WTC11 (cell line): ENCODE data around the gene EXOC4. TPM values are rescaled to one million over a fixed set of nuclear protein-coding genes. Genes with fewer than 3 reads are reported as not detected.

Experiments used
- ATAC-seq: fragments of 200-7000 bp; cut with Tn5 transposase; 2 replicates; pipeline ENCODE4 v1.10.0; 2021; ENCODE audit warnings: mild to moderate bottlenecking, moderate library complexity
- CTCF ChIA-PET: fragments of 300-600 bp; sonication (Branson Sonifier 250); formaldehyde crosslinking; loops from one replicate; lab custom pipeline; 2021; ENCODE audit warnings: antibody characterized with exemption; lab: Charles Lee
- POLR2A ChIA-PET: fragments of 350-600 bp; sonication (Branson Sonifier 250); formaldehyde crosslinking; loops from one replicate; lab custom pipeline; 2021; ENCODE audit warnings: antibody characterized with exemption; lab: Charles Lee
- DNase-seq: peaks from one replicate; pipeline ENCODE4 v3.0.0; 2021; ENCODE audit warnings: low spot score
- H3K27ac Mint-ChIP-seq: 2 replicates; pipeline ENCODE4 v1.8.0; 2021; ENCODE audit warnings: mixed read lengths
- H3K27me3 Mint-ChIP-seq: 2 replicates; pipeline ENCODE4 v1.8.0; 2021; ENCODE audit warnings: low read depth, mild to moderate bottlenecking, moderate library complexity, mixed read lengths
- H3K36me3 Mint-ChIP-seq: 2 replicates; pipeline ENCODE4 v1.8.0; 2021; ENCODE audit warnings: mixed read lengths
- H3K4me1 Mint-ChIP-seq: 2 replicates; pipeline ENCODE4 v1.8.0; 2022; ENCODE audit warnings: mixed read lengths
- H3K4me3 Mint-ChIP-seq: 2 replicates; pipeline ENCODE4 v1.8.0; 2021; ENCODE audit warnings: mild to moderate bottlenecking, moderate library complexity, mixed read lengths
- H3K9me3 Mint-ChIP-seq: 2 replicates; pipeline ENCODE4 v1.8.0; 2021; ENCODE audit warnings: mixed read lengths
- CBFB ChIP-seq: sonication (generic); formaldehyde crosslinking; IDR thresholded peaks from 2 replicates; pipeline ENCODE4 v1.8.1; 2022; ENCODE audit warnings: mild to moderate bottlenecking, low read depth, missing genetic modification reagents
- FOXJ3 ChIP-seq: sonication (generic); formaldehyde crosslinking; IDR thresholded peaks from 2 replicates; pipeline ENCODE4 v1.9.0; 2021; ENCODE audit warnings: missing genetic modification reagents, mild to moderate bottlenecking, borderline replicate concordance
- FOXP1 ChIP-seq: sonication (generic); formaldehyde crosslinking; IDR thresholded peaks from 2 replicates; pipeline ENCODE4 v1.8.0; 2022; ENCODE audit warnings: missing genetic modification reagents, mild to moderate bottlenecking, moderate library complexity, borderline replicate concordance
- GRHL2 ChIP-seq: fragments of 250-450 bp; sonication (Bioruptor Pico); IDR thresholded peaks from 2 replicates; pipeline ENCODE4 v1.8.0; 2022; ENCODE audit warnings: mild to moderate bottlenecking, moderate library complexity; ENCODE audit not compliant: insufficient replicate concordance, severe bottlenecking
- GTF2I ChIP-seq: fragments of 250-450 bp; sonication (Bioruptor Pico); conservative IDR thresholded peaks from 2 replicates; pipeline ENCODE4 v1.4.0; 2021; ENCODE audit warnings: mild to moderate bottlenecking
- JAZF1 ChIP-seq: fragments of 250-450 bp; sonication (Bioruptor Pico); IDR thresholded peaks from 2 replicates; pipeline ENCODE4 v1.9.0; 2021; ENCODE audit warnings: moderate library complexity, mild to moderate bottlenecking, inconsistent platforms
- SMAD3 ChIP-seq: sonication (generic); formaldehyde crosslinking; IDR thresholded peaks from 2 replicates; pipeline ENCODE4 v1.8.0; 2022; ENCODE audit warnings: missing genetic modification reagents, mild to moderate bottlenecking, borderline replicate concordance
- SOX15 ChIP-seq: fragments of 250-450 bp; sonication (Bioruptor Pico); IDR thresholded peaks from 2 replicates; pipeline ENCODE4 v1.9.0; 2021; ENCODE audit warnings: mild to moderate bottlenecking
- TP53 ChIP-seq: sonication (generic); formaldehyde crosslinking; IDR thresholded peaks from 2 replicates; pipeline ENCODE4 v1.8.1; 2023; ENCODE audit warnings: mild to moderate bottlenecking, missing genetic modification reagents
- ZBTB21 ChIP-seq: sonication (generic); formaldehyde crosslinking; IDR thresholded peaks from 2 replicates; pipeline ENCODE4 v1.8.1; 2023; ENCODE audit warnings: mild to moderate bottlenecking, missing genetic modification reagents, borderline replicate concordance
- ZNF138 ChIP-seq: sonication (generic); formaldehyde crosslinking; conservative IDR thresholded peaks from 2 replicates; pipeline ENCODE4 v1.8.1; 2022; ENCODE audit warnings: mild to moderate bottlenecking, moderate library complexity, missing genetic modification reagents
- ZNF219 ChIP-seq: sonication (generic); formaldehyde crosslinking; IDR thresholded peaks from 2 replicates; pipeline ENCODE4 v1.8.0; 2023; ENCODE audit warnings: missing genetic modification reagents, mild to moderate bottlenecking, borderline replicate concordance
- ZNF232 ChIP-seq: sonication (generic); formaldehyde crosslinking; IDR thresholded peaks from 2 replicates; pipeline ENCODE4 v1.8.0; 2022; ENCODE audit warnings: mild to moderate bottlenecking, missing genetic modification reagents
- ZNF423 ChIP-seq: fragments of 250-450 bp; sonication (Bioruptor Pico); IDR thresholded peaks from 2 replicates; pipeline ENCODE4 v2.1.2; 2022; ENCODE audit warnings: mild to moderate bottlenecking, moderate library complexity
- ZNF671 ChIP-seq: fragments of 250-450 bp; sonication (Bioruptor Pico); IDR thresholded peaks from 2 replicates; pipeline ENCODE4 v1.8.0; 2021; ENCODE audit warnings: mild to moderate bottlenecking
- total RNA-seq: library from RNA; stranded (reverse); gene quantifications from 3 replicates; pipeline ENCODE4 v1.2.3, GENCODE V29; 2021
- TF ChIP-seq, protein P1 (sequence below): sonication (generic); formaldehyde crosslinking; IDR thresholded peaks from 2 replicates; pipeline ENCODE4 v1.8.1; 2022; ENCODE audit warnings: low read depth, mild to moderate bottlenecking, moderate library complexity, missing genetic modification reagents, borderline replicate concordance
- TF ChIP-seq, protein P2 (sequence below): sonication (generic); formaldehyde crosslinking; IDR thresholded peaks from 2 replicates; pipeline ENCODE4 v1.8.0; 2022; ENCODE audit warnings: mild to moderate bottlenecking, missing genetic modification reagents
- TF ChIP-seq, protein P3 (sequence below): sonication (generic); formaldehyde crosslinking; IDR thresholded peaks from 2 replicates; pipeline ENCODE4 v1.8.0; 2023; ENCODE audit warnings: missing genetic modification reagents, mild to moderate bottlenecking, borderline replicate concordance
- TF ChIP-seq, protein P4 (sequence below): sonication (generic); formaldehyde crosslinking; IDR thresholded peaks from 2 replicates; pipeline ENCODE4 v1.8.0; 2022; ENCODE audit warnings: mild to moderate bottlenecking, missing genetic modification reagents

EXOC4 gene
- total RNA-seq, 1 experiment from 2014 or later = 62.0 TPM

DNA sequence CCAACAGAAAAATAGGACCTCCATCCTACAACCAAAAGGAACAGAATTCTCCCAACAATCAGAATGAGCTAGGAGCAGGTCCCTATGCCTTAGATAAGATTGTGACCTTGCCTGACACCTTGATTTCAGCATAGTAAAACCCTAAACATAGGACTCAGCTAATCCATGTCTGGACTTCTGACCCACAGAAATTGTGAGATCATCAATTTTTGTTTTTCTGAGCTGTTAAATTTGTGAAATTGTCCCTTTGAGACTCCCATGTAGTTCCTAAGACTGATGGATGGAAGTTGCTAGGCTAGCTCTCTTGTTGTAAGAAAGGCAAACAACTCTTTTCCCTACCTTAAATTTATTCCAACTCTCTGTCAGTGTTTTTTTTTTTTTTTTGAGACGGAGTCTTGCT lies 244.2 kb downstream of the EXOC4 start:
- no peaks in the 10 kb centered on the region for H3K4me1 Mint-ChIP-seq
- no peak overlapping the region for H3K27ac Mint-ChIP-seq
- TF ChIP-seq GTF2I (CRISPR knock-in tag) = no peak
- TF ChIP-seq, protein P1, sequence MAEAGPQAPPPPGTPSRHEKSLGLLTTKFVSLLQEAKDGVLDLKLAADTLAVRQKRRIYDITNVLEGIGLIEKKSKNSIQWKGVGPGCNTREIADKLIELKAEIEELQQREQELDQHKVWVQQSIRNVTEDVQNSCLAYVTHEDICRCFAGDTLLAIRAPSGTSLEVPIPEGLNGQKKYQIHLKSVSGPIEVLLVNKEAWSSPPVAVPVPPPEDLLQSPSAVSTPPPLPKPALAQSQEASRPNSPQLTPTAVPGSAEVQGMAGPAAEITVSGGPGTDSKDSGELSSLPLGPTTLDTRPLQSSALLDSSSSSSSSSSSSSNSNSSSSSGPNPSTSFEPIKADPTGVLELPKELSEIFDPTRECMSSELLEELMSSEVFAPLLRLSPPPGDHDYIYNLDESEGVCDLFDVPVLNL (CRISPR knock-in tag) = no peak
- TF ChIP-seq, protein P2, sequence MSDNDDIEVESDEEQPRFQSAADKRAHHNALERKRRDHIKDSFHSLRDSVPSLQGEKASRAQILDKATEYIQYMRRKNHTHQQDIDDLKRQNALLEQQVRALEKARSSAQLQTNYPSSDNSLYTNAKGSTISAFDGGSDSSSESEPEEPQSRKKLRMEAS (CRISPR knock-in tag) = no peak
- TF ChIP-seq ZNF232 = no peak
- no peak for TF ChIP-seq ZNF219
- DNase-seq (no peak), ATAC-seq (no peak)
- H3K4me3 Mint-ChIP-seq = no peak overlapping the region
- H3K27me3 Mint-ChIP-seq = no peaks in the 10 kb centered on the region
- H3K36me3 Mint-ChIP-seq = 0 out of 2 replicates have a peak, but pooled peaks cover 2% of the 10 kb centered on the region
- ChIA-PET CTCF (no interaction called here), POLR2A (no interaction called here)
- peaks cover 8% of the 10 kb centered on the region; the same call in 1 of the 2 replicates for H3K9me3 Mint-ChIP-seq

DNA sequence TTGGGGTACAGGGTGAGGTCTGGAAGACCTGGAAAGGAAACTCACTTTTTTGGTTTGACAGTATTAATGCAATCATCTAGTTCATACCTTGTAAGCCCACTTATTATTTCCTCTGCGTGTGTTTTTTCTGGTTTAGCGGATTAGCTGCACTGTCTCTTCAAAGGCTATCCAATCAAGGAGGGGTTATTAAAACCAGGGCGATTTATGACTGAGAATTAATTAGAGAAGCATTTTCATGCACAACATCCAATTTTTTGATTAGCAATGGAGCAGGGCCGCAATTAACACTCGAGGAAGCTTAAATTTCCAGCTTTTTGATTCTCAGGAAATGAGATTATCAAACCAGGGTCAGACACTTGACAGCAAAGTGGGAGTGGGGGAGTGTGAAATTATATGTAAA lies 248.9 kb downstream of the EXOC4 start:
- no peak for TF ChIP-seq SOX15 (CRISPR knock-in tag)
- TF ChIP-seq GRHL2 (CRISPR knock-in tag) = no peak
- TF ChIP-seq ZNF423 (CRISPR knock-in tag) = no peak
- CTCF ChIA-PET = no interaction called here
- Mint-ChIP-seq H3K4me1 (no peaks in the 10 kb centered on the region), H3K27ac (no peak overlapping the region), H3K9me3 (no peaks in the 10 kb centered on the region), H3K27me3 (no peaks in the 10 kb centered on the region), H3K4me3 (no peak overlapping the region), H3K36me3 (no peaks in the 10 kb centered on the region)
- no peak for DNase-seq
- POLR2A ChIA-PET = no interaction called here
- no peak for ATAC-seq

DNA sequence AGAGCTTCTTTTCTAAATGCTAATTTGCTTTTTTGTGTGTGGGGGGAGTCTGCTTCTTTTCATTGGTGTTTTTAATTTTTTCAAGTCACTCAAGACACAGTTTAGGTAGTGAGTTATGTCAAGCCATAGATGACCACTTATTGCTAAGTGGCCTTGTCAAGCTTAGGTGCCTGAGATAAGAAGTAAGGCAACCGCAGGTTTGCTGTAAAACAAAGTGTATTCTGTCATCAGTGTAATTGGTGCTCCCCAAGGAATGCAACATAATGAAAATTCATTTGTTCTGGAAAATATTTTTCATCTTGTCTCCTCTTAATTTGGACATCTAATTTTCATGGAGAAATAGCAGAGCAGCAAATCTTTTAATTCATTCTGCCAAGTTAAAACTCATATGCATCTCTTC lies 249.6 kb downstream of the EXOC4 start:
- ChIA-PET CTCF (no interaction called here), POLR2A (no interaction called here)
- Mint-ChIP-seq H3K27ac (no peak overlapping the region), H3K4me3 (no peak overlapping the region), H3K36me3 (no peaks in the 10 kb centered on the region), H3K4me1 (peaks cover 2% of the 10 kb centered on the region), H3K27me3 (no peaks in the 10 kb centered on the region), H3K9me3 (no peaks in the 10 kb centered on the region)
- DNase-seq (no peak), ATAC-seq (no peak)
- TF ChIP-seq FOXJ3 (CRISPR knock-in tag) = no peak
- TF ChIP-seq ZNF232 = no peak
- no peak for TF ChIP-seq FOXP1

DNA sequence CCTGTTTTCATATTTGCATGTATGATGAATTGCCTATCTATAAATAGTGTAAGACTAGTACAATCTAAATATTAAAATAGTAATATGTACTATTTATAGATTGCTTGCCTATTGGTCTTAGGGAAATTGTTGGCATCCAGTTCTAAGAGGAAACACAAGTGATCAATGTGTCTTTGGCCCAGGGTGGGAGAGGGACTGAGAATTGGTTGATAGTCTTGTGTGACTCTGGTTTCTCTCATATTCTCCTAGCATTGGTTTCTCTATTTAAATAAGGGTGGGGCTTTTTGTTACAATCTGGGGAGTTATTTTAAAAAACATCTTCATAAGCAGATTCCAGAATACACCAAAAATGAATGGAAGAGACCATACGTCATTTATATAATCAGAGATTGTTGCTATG lies 250.1 kb downstream of the EXOC4 start:
- H3K27ac Mint-ChIP-seq = no peak overlapping the region

DNA sequence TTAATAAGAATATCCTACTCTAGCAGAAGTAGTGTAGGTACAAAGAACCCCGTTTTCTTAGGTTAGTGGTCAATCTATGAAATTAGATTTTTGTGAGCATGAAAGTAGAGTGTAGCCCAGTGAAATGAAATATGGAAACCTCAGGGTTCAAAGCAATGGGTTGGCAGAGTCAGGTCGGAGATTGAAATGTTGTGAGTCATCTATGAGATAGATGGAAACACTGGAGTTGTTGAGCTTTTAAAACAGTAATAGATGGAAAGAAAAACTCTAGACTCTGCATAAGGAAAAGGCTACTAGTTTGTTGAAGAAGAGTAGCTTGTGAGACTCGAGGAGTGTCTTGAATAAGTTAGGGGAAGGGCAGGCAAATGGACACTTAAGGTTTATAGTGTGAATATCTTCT lies 251.9 kb downstream of the EXOC4 start:
- H3K4me3 Mint-ChIP-seq = no peak overlapping the region
- H3K4me1 Mint-ChIP-seq = peaks cover 16% of the 10 kb centered on the region
- no peaks in the 10 kb centered on the region for H3K27me3 Mint-ChIP-seq
- H3K9me3 Mint-ChIP-seq = no peaks in the 10 kb centered on the region
- ChIA-PET CTCF (interaction anchor here (0.6 kb wide), 2 partner anchors 59 to 645 kb away, joined by 3 read pairs; no protein-coding TSS in a partner anchor), POLR2A (no interaction called here)
- no peak overlapping the region for H3K27ac Mint-ChIP-seq
- DNase-seq = no peak
- ATAC-seq = no peak
- H3K36me3 Mint-ChIP-seq = no peaks in the 10 kb centered on the region
- TF ChIP-seq, protein P1 (CRISPR knock-in tag) = no peak
- TF ChIP-seq, protein P3, sequence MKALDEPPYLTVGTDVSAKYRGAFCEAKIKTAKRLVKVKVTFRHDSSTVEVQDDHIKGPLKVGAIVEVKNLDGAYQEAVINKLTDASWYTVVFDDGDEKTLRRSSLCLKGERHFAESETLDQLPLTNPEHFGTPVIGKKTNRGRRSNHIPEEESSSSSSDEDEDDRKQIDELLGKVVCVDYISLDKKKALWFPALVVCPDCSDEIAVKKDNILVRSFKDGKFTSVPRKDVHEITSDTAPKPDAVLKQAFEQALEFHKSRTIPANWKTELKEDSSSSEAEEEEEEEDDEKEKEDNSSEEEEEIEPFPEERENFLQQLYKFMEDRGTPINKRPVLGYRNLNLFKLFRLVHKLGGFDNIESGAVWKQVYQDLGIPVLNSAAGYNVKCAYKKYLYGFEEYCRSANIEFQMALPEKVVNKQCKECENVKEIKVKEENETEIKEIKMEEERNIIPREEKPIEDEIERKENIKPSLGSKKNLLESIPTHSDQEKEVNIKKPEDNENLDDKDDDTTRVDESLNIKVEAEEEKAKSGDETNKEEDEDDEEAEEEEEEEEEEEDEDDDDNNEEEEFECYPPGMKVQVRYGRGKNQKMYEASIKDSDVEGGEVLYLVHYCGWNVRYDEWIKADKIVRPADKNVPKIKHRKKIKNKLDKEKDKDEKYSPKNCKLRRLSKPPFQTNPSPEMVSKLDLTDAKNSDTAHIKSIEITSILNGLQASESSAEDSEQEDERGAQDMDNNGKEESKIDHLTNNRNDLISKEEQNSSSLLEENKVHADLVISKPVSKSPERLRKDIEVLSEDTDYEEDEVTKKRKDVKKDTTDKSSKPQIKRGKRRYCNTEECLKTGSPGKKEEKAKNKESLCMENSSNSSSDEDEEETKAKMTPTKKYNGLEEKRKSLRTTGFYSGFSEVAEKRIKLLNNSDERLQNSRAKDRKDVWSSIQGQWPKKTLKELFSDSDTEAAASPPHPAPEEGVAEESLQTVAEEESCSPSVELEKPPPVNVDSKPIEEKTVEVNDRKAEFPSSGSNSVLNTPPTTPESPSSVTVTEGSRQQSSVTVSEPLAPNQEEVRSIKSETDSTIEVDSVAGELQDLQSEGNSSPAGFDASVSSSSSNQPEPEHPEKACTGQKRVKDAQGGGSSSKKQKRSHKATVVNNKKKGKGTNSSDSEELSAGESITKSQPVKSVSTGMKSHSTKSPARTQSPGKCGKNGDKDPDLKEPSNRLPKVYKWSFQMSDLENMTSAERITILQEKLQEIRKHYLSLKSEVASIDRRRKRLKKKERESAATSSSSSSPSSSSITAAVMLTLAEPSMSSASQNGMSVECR (CRISPR knock-in tag) = no peak
- TF ChIP-seq SMAD3 (CRISPR knock-in tag) = no peak
- no peak for TF ChIP-seq ZBTB21 (CRISPR knock-in tag)
- no peak for TF ChIP-seq JAZF1 (CRISPR knock-in tag)
- no peak for TF ChIP-seq ZNF671
- no peak for TF ChIP-seq FOXJ3 (CRISPR knock-in tag)

More for the DNA sequence above, 250.1 kb downstream of the EXOC4 start:
- Mint-ChIP-seq H3K4me3 (no peak overlapping the region), H3K36me3 (no peaks in the 10 kb centered on the region), H3K9me3 (no peaks in the 10 kb centered on the region), H3K27me3 (no peaks in the 10 kb centered on the region), H3K4me1 (peaks cover 6% of the 10 kb centered on the region)
- TF ChIP-seq CBFB (CRISPR knock-in tag) (no peak), TP53 (no peak), FOXP1 (no peak), ZNF138 (CRISPR knock-in tag) (no peak)
- TF ChIP-seq, protein P4, sequence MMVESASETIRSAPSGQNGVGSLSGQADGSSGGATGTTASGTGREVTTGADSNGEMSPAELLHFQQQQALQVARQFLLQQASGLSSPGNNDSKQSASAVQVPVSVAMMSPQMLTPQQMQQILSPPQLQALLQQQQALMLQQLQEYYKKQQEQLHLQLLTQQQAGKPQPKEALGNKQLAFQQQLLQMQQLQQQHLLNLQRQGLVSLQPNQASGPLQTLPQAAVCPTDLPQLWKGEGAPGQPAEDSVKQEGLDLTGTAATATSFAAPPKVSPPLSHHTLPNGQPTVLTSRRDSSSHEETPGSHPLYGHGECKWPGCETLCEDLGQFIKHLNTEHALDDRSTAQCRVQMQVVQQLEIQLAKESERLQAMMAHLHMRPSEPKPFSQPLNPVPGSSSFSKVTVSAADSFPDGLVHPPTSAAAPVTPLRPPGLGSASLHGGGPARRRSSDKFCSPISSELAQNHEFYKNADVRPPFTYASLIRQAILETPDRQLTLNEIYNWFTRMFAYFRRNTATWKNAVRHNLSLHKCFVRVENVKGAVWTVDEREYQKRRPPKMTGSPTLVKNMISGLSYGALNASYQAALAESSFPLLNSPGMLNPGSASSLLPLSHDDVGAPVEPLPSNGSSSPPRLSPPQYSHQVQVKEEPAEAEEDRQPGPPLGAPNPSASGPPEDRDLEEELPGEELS (CRISPR knock-in tag) = no peak
- CTCF ChIA-PET = no interaction called here
- ATAC-seq (no peak), DNase-seq (no peak)
- POLR2A ChIA-PET = no interaction called here
